H9 (cell line): ENCODE results near the gene RBFOX2. TPM values are rescaled to one million over a fixed set of nuclear protein-coding genes. Genes with fewer than 3 reads are reported as not detected.
A peak's percentile ranks its signal among the peaks of the same experiment; 100 is the strongest.

Source experiments
- DNase-seq: peaks from one replicate; pipeline ENCODE4 v3.0.0-alpha.2; 2017
- H2AFZ ChIP-seq: one replicate; pipeline ENCODE4 v1.6.1; 2013; ENCODE audit warnings: mild to moderate bottlenecking, low read length, control low read depth, moderate library complexity
- H2AK5ac ChIP-seq: 2 replicates; pipeline ENCODE4 v1.6.1; 2013; ENCODE audit warnings: low read length, control low read depth, mixed read lengths; ENCODE audit not compliant: insufficient read length
- H2BK120ac ChIP-seq: one replicate; pipeline ENCODE4 v1.6.1; 2013; ENCODE audit warnings: low read depth, mild to moderate bottlenecking, low read length, control low read depth, inconsistent platforms; ENCODE audit not compliant: poor library complexity, severe bottlenecking
- H2BK12ac ChIP-seq: 2 replicates; pipeline ENCODE4 v1.6.1; 2013; ENCODE audit warnings: low read length, control low read depth, mixed read lengths, low read depth; ENCODE audit not compliant: insufficient read length
- H2BK15ac ChIP-seq: 2 replicates; pipeline ENCODE4 v1.6.1; 2013; ENCODE audit warnings: low read depth, low read length, control low read depth
- H2BK20ac ChIP-seq: one replicate; pipeline ENCODE4 v1.6.1; 2013; ENCODE audit warnings: low read depth, mild to moderate bottlenecking, low read length, control low read depth, inconsistent platforms; ENCODE audit not compliant: poor library complexity, severe bottlenecking
- H2BK5ac ChIP-seq: 2 replicates; pipeline ENCODE4 v1.6.1; 2013; ENCODE audit warnings: low read length, control low read depth, mixed read lengths; ENCODE audit not compliant: insufficient read length
- H3K14ac ChIP-seq: 2 replicates; pipeline ENCODE4 v1.6.1; 2013; ENCODE audit warnings: low read length, control low read depth; ENCODE audit not compliant: insufficient read depth
- H3K18ac ChIP-seq: 2 replicates; pipeline ENCODE4 v1.6.1; 2013; ENCODE audit warnings: low read depth, mild to moderate bottlenecking, mixed read lengths, low read length, control low read depth; ENCODE audit not compliant: insufficient read length
- H3K23ac ChIP-seq: 2 replicates; pipeline ENCODE4 v1.6.1; 2013; ENCODE audit warnings: low read length, control low read depth, mixed read lengths, low read depth; ENCODE audit not compliant: insufficient read length
- H3K23me2 ChIP-seq: 2 replicates; pipeline ENCODE4 v1.6.1; 2013; ENCODE audit warnings: low read depth, mild to moderate bottlenecking, mixed read lengths, low read length, control low read depth; ENCODE audit not compliant: insufficient read length, poor library complexity, severe bottlenecking
- H3K27ac ChIP-seq: 2 replicates; pipeline ENCODE4 v1.5.1; 2013; ENCODE audit warnings: low read length, control low read depth, mixed read lengths, low read depth; ENCODE audit not compliant: insufficient read length
- H3K27me3 ChIP-seq: 2 replicates; pipeline ENCODE4 v1.6.1; 2013; ENCODE audit warnings: low read length, control low read depth, inconsistent platforms; ENCODE audit not compliant: insufficient read depth
- H3K4ac ChIP-seq: 2 replicates; pipeline ENCODE4 v1.6.1; 2013; ENCODE audit warnings: low read depth, mild to moderate bottlenecking, control low read depth, inconsistent platforms, low read length, moderate library complexity
- H3K4me1 ChIP-seq: 2 replicates; pipeline ENCODE4 v1.6.1; 2013; ENCODE audit warnings: low read length, control low read depth, inconsistent platforms; ENCODE audit not compliant: insufficient read depth
- H3K4me2 ChIP-seq: 2 replicates; pipeline ENCODE4 v1.6.1; 2013; ENCODE audit warnings: low read length, control low read depth, mixed read lengths; ENCODE audit not compliant: insufficient read length, insufficient read depth
- H3K56ac ChIP-seq: 2 replicates; pipeline ENCODE4 v1.6.1; 2013; ENCODE audit warnings: low read depth, mild to moderate bottlenecking, mixed read lengths, low read length, control low read depth; ENCODE audit not compliant: insufficient read length
- H3K79me1 ChIP-seq: 2 replicates; pipeline ENCODE4 v1.6.1; 2013; ENCODE audit warnings: low read depth, mild to moderate bottlenecking, moderate library complexity, low read length, control low read depth, inconsistent platforms; ENCODE audit not compliant: insufficient read depth, poor library complexity, severe bottlenecking
- H3K79me2 ChIP-seq: 2 replicates; pipeline ENCODE4 v1.6.1; 2013; ENCODE audit warnings: low read length, control low read depth, inconsistent platforms; ENCODE audit not compliant: insufficient read depth
- H3K9ac ChIP-seq: 2 replicates; pipeline ENCODE4 v1.6.1; 2013; ENCODE audit warnings: low read length, control low read depth, mixed read lengths; ENCODE audit not compliant: insufficient read length; ENCODE audit errors: extremely low read depth
- H3K9me3 ChIP-seq: one replicate; pipeline ENCODE4 v1.6.1; 2013; ENCODE audit warnings: low read depth, low read length, inconsistent platforms; ENCODE audit not compliant: control insufficient read depth
- H3T11ph ChIP-seq: one replicate; pipeline ENCODE4 v1.6.1; 2013; ENCODE audit warnings: mild to moderate bottlenecking, low read length, control low read depth, inconsistent platforms
- H4K20me1 ChIP-seq: one replicate; pipeline ENCODE4 v1.6.1; 2013; ENCODE audit not compliant: control insufficient read depth, insufficient read length, insufficient read depth
- H4K5ac ChIP-seq: 2 replicates; pipeline ENCODE4 v1.6.1; 2013; ENCODE audit warnings: low read depth, mild to moderate bottlenecking, mixed read lengths, low read length, control low read depth; ENCODE audit not compliant: insufficient read length
- H4K8ac ChIP-seq: replicated peaks from 2 replicates; pipeline ENCODE4 v1.6.1; 2013; ENCODE audit warnings: low read length, control low read depth, mixed read lengths, low read depth; ENCODE audit not compliant: insufficient read length
- H4K91ac ChIP-seq: 2 replicates; pipeline ENCODE4 v1.6.1; 2013; ENCODE audit warnings: low read depth, mild to moderate bottlenecking, moderate library complexity, mixed read lengths, low read length, control low read depth; ENCODE audit not compliant: insufficient read length
- H3K27ac Mint-ChIP-seq, 3 experiments: 2 replicates in 2 of 3; 3 replicates in 1 of 3; pipeline ENCODE4 v1.8.0; 2020 to 2021; ENCODE audit warnings: mixed read lengths in 3 of 3, mild to moderate bottlenecking in 1 of 3, moderate library complexity in 1 of 3
- H3K27me3 Mint-ChIP-seq: 2 replicates; pipeline ENCODE4 v1.8.0; 2021; ENCODE audit warnings: low read depth, mild to moderate bottlenecking, moderate library complexity, mixed read lengths
- H3K36me3 Mint-ChIP-seq, 3 experiments: 2 replicates in 2 of 3; 3 replicates in 1 of 3; pipeline ENCODE4 v1.8.0; 2020 to 2021; ENCODE audit warnings: low read depth in 3 of 3, mixed read lengths in 3 of 3; ENCODE audit not compliant: insufficient read depth in 1 of 3
- H3K4me1 Mint-ChIP-seq, 2 experiments: 2 replicates each; pipeline ENCODE4 v1.8.0; 2020; ENCODE audit warnings: mixed read lengths in 2 of 2
- H3K4me3 Mint-ChIP-seq, 2 experiments: 2 replicates in 1 of 2; 3 replicates in 1 of 2; pipeline ENCODE4 v1.8.0; 2020 to 2021; ENCODE audit warnings: mild to moderate bottlenecking in 2 of 2, mixed read lengths in 2 of 2, moderate library complexity in 1 of 2
- H3K9me3 Mint-ChIP-seq, 2 experiments: 2 replicates in 1 of 2; 3 replicates in 1 of 2; pipeline ENCODE4 v1.8.0; 2020; ENCODE audit warnings: mild to moderate bottlenecking in 2 of 2, mixed read lengths in 2 of 2, moderate library complexity in 1 of 2
- CTCF ChIP-seq: fragments of 200-600 bp; sonication (generic); conservative IDR thresholded peaks from 3 replicates; pipeline ENCODE4 v1.8.0; 2021; ENCODE audit warnings: antibody characterized with exemption, mild to moderate bottlenecking
- WGBS: extraction: QIAGEN DNeasy Blood & Tissue Kit; methylation state at CpG from one replicate; pipeline ENCODE4 v1.1.7; 2013; ENCODE audit warnings: missing lambda C conversion rate, low lambda C conversion rate, mixed read lengths; ENCODE audit not compliant: insufficient read length; ENCODE audit errors: extremely low coverage; 5-methylcytosine and 5-hydroxymethylcytosine counted together
- total RNA-seq: library from RNA; stranded (reverse); gene quantifications from 2 replicates; pipeline ENCODE4 v1.2.1, GENCODE V29; 2021

RBFOX2 gene
- total RNA-seq, 1 experiment from 2014 or later = 84.7 TPM

GRCh38 chr22:35896111-35896705, 132.4 kb downstream of the RBFOX2 start:
- H2BK12ac ChIP-seq = no peak overlapping the region
- H3K9ac ChIP-seq = no peak overlapping the region
- H2BK5ac ChIP-seq = no peak overlapping the region
- peaks cover 4% of the 10 kb centered on the region; the same call in 1 of the 2 replicates for H3K79me2 ChIP-seq
- no peak overlapping the region for H3K4ac ChIP-seq
- no peak overlapping the region for H3T11ph ChIP-seq
- H3K23me2 ChIP-seq = no peaks in the 10 kb centered on the region
- H3K56ac ChIP-seq = no peak overlapping the region
- no CpG with 5 or more reads among the region's 7 CpGs for WGBS
- peak overlapping the region; percentile 11 to 72 (median 12); a peak in 3 of 7 replicates for H3K27ac Mint-ChIP-seq
- H3K27ac ChIP-seq = no peak overlapping the region
- DNase-seq = no peak
- H3K9me3 ChIP-seq = no peaks in the 10 kb centered on the region
- H4K91ac ChIP-seq = no peak overlapping the region
- no peak overlapping the region for H2BK15ac ChIP-seq
- H3K79me1 ChIP-seq = peaks cover 11% of the 10 kb centered on the region
- H4K5ac ChIP-seq = no peak overlapping the region
- peaks cover 47 to 48% of the 10 kb centered on the region in 2 experiments for H3K4me1 Mint-ChIP-seq
- H2BK20ac ChIP-seq = peak overlapping the region; percentile 16
- TF ChIP-seq CTCF = no peak
- H3K14ac ChIP-seq = no peak overlapping the region
- H3K4me3 Mint-ChIP-seq = no peak overlapping the region
- H3K4me1 ChIP-seq = peaks cover 10% of the 10 kb centered on the region; the same call in 1 of the 2 replicates
- no peak overlapping the region for H3K18ac ChIP-seq
- no peak overlapping the region for H2AFZ ChIP-seq
- no peaks in the 10 kb centered on the region for H4K20me1 ChIP-seq
- no peaks in the 10 kb centered on the region for H3K9me3 Mint-ChIP-seq
- no peaks in the 10 kb centered on the region for H3K27me3 Mint-ChIP-seq
- H3K36me3 Mint-ChIP-seq = peaks cover 0 to 5% (median 0%) of the 10 kb centered on the region in 3 experiments; a peak in 2 of 7 replicates
- no peak overlapping the region for H2BK120ac ChIP-seq
- no peak overlapping the region for H3K4me2 ChIP-seq
- H3K23ac ChIP-seq = no peak overlapping the region
- H3K27me3 ChIP-seq = no peaks in the 10 kb centered on the region
- no peak overlapping the region for H2AK5ac ChIP-seq
- no peak overlapping the region for H4K8ac ChIP-seq
